ENCODE measurements around the gene MRC1. TPM values are rescaled to one million over a fixed set of nuclear protein-coding genes. Genes with fewer than 3 reads are reported as not detected.

MRC1 gene
- total RNA-seq, 1 donor from 2014 or later, result 370 TPM

GRCh38 chr10:17805330-17805729 is 3.8 kb upstream of the MRC1 start:
- Histone ChIP-seq H3K4me1 (no peaks in the 10 kb centered on the region), H3K27me3 (no peaks in the 10 kb centered on the region), H3K36me3 (no peaks in the 10 kb centered on the region), H3K4me3 (no peak overlapping the region), H3K9me3 (no peaks in the 10 kb centered on the region), H3K27ac (no peak overlapping the region)
- ATAC-seq (peak; percentile 68), DNase-seq (no peak)
- TF ChIP-seq CTCF (IDR thresholded peaks at IDR 0.05), result no peak
- intact Hi-C loops (cut with DNase I), result no loop called here

GRCh38 chr10:17805921-17806577 is 3.1 kb upstream of the MRC1 start:
- Histone ChIP-seq H3K27me3 (no peaks in the 10 kb centered on the region), H3K27ac (no peak overlapping the region), H3K9me3 (no peaks in the 10 kb centered on the region), H3K4me3 (no peak overlapping the region), H3K4me1 (no peaks in the 10 kb centered on the region), H3K36me3 (no peaks in the 10 kb centered on the region)
- peak; percentile 10 for TF ChIP-seq CTCF (IDR thresholded peaks at IDR 0.05)
- ATAC-seq (peak; percentile 49), DNase-seq (no peak)
- intact Hi-C loops (cut with DNase I), result no loop called here

GRCh38 chr10:17811146-17811865 is 2.2 kb downstream of the MRC1 start:
- Histone ChIP-seq H3K4me1 (no peaks in the 10 kb centered on the region), H3K4me3 (peak overlapping the region; percentile 48), H3K27me3 (no peaks in the 10 kb centered on the region), H3K36me3 (no peaks in the 10 kb centered on the region), H3K9me3 (no peaks in the 10 kb centered on the region), H3K27ac (peak overlapping the region; percentile 70)
- DNase-seq (no peak), ATAC-seq (peak; percentile 6)
- intact Hi-C loops (cut with DNase I), result no loop called here
- TF ChIP-seq CTCF (IDR thresholded peaks at IDR 0.05), result no peak

- H3K4me1 ChIP-seq, result no peaks in the 10 kb centered on the region
- no peaks in the 10 kb centered on the region for H3K36me3 ChIP-seq
- H3K4me3 ChIP-seq, result peak overlapping the region; percentile 19
- intact Hi-C loops (cut with DNase I), result no loop called here
- DNase-seq, result no peak
- H3K9me3 ChIP-seq, result no peaks in the 10 kb centered on the region
- peak; percentile 40 for ATAC-seq
- no peaks in the 10 kb centered on the region for H3K27me3 ChIP-seq
- H3K27ac ChIP-seq, result no peak overlapping the region
- no peak for TF ChIP-seq CTCF (IDR thresholded peaks at IDR 0.05)
Observed at GRCh38 chr10:17814973-17815372, 5.8 kb downstream of the MRC1 start.

GRCh38 chr10:17816199-17816598 is 7.1 kb downstream of the MRC1 start:
- intact Hi-C loops (cut with DNase I), result no loop called here
- peak; percentile 71 for ATAC-seq
- TF ChIP-seq CTCF (IDR thresholded peaks at IDR 0.05), result no peak

More at GRCh38 chr10:17816199-17816598, 7.1 kb downstream of the MRC1 start:
- H3K36me3 ChIP-seq, result no peaks in the 10 kb centered on the region
- H3K27me3 ChIP-seq, result no peaks in the 10 kb centered on the region
- H3K9me3 ChIP-seq, result no peaks in the 10 kb centered on the region
- H3K4me3 ChIP-seq, result no peak overlapping the region
- no peak for DNase-seq
- no peak overlapping the region for H3K27ac ChIP-seq
- no peaks in the 10 kb centered on the region for H3K4me1 ChIP-seq
